B cell (primary cell): ENCODE measurements around the gene ROR2. TPM values are rescaled to one million over a fixed set of nuclear protein-coding genes. Genes with fewer than 3 reads are reported as not detected.

Experiments
- ATAC-seq: fragments of 200-7000 bp; cut with Tn5 transposase; one replicate; pipeline ENCODE4 v1.10.0; 2021; ENCODE audit warnings: low read depth, mild to moderate bottlenecking, moderate number of reproducible peaks, moderate library complexity
- CTCF ChIA-PET: fragments of 350-600 bp; sonication (Branson Sonifier 250); formaldehyde crosslinking; loops from one replicate; lab custom pipeline; 2021; ENCODE audit warnings: antibody characterized with exemption, inconsistent platforms; lab: Charles Lee
- POLR2A ChIA-PET: fragments of 350-600 bp; sonication (Branson Sonifier 250); formaldehyde crosslinking; loops from one replicate; lab custom pipeline; 2021; ENCODE audit warnings: antibody characterized with exemption; lab: Charles Lee
- DNase-seq: peaks from one replicate; pipeline ENCODE4 v3.0.0; 2013
- H2AFZ ChIP-seq: 2 replicates; pipeline ENCODE4 v1.6.1; 2012; ENCODE audit warnings: mild to moderate bottlenecking, low read depth, low read length; ENCODE audit not compliant: insufficient read depth, poor library complexity, severe bottlenecking
- H3K27ac ChIP-seq, 2 donors: 1 replicate in 1 of 2; 2 replicates in 1 of 2; pipeline ENCODE4 v1.5.1; 2012 to 2013; ENCODE audit warnings: low read length in 2 of 2, mild to moderate bottlenecking in 2 of 2, moderate library complexity in 1 of 2
- H3K27me3 ChIP-seq, 4 experiments: fragments of 200-600 bp in 1 of 4; sonication (generic) in 1 of 4; replicated peaks in 1 of 4; 1 replicate in 2 of 4; 2 replicates in 2 of 4; pipeline versions ENCODE4 v1.6.1 to v1.7.0; 2013 to 2016; ENCODE audit warnings: low read length in 3 of 4, mild to moderate bottlenecking in 2 of 4, mixed read lengths in 1 of 4, moderate library complexity in 1 of 4; ENCODE audit not compliant: insufficient read depth in 4 of 4, control insufficient read depth in 3 of 4; ENCODE audit errors: control extremely low read depth in 1 of 4
- H3K36me3 ChIP-seq, 2 experiments: replicated peaks in 1 of 2; 1 replicate in 1 of 2; 2 replicates in 1 of 2; pipeline versions ENCODE4 v1.6.1 to v1.7.1; 2013; ENCODE audit warnings: low read length in 1 of 2; ENCODE audit not compliant: insufficient read depth in 2 of 2, control insufficient read depth in 1 of 2; ENCODE audit errors: control extremely low read depth in 1 of 2, extremely low read depth in 1 of 2
- H3K4me1 ChIP-seq, 2 donors: fragments of 200-600 bp in 1 of 2; sonication (generic) in 1 of 2; 1 replicate in 1 of 2; 2 replicates in 1 of 2; pipeline versions ENCODE4 v1.5.1 to v1.6.1; 2013 to 2017; ENCODE audit warnings: low read length in 2 of 2; ENCODE audit not compliant: control insufficient read depth in 2 of 2, insufficient read depth in 2 of 2
- H3K4me2 ChIP-seq: replicated peaks from 2 replicates; pipeline ENCODE3; 2012; ENCODE audit warnings: mild to moderate bottlenecking, low read depth, low read length; ENCODE audit not compliant: poor library complexity, severe bottlenecking
- H3K4me3 ChIP-seq, 5 experiments: fragments of 200-600 bp in 1 of 5; sonication (generic) in 1 of 5; 1 replicate in 3 of 5; 2 replicates in 2 of 5; pipeline versions ENCODE4 v1.5.1 to v1.7.0; 2011 to 2016; ENCODE audit warnings: low read length in 4 of 5, mild to moderate bottlenecking in 4 of 5, low read depth in 2 of 5, control low read depth in 1 of 5, moderate library complexity in 1 of 5; ENCODE audit not compliant: insufficient read depth in 1 of 5; ENCODE audit errors: control extremely low read depth in 1 of 5, extremely low read depth in 1 of 5
- H3K79me2 ChIP-seq: fragments of 200-600 bp; sonication (generic); one replicate; pipeline ENCODE4 v1.6.0; 2016; ENCODE audit warnings: low read length; ENCODE audit not compliant: control insufficient read depth, insufficient read depth
- H3K9ac ChIP-seq: fragments of 200-600 bp; sonication (generic); 2 replicates; pipeline ENCODE4 v1.6.1; 2017; ENCODE audit warnings: mild to moderate bottlenecking, low read length, moderate library complexity
- H3K9me3 ChIP-seq, 3 donors: one replicate each; pipeline versions ENCODE4 v1.6.1 to v1.7.1; 2013; ENCODE audit warnings: low read length in 2 of 3; ENCODE audit not compliant: control insufficient read depth in 2 of 3, insufficient read depth in 1 of 3; ENCODE audit errors: control extremely low read depth in 1 of 3
- H4K20me1 ChIP-seq: 2 replicates; pipeline ENCODE4 v1.6.0; 2012; ENCODE audit warnings: mild to moderate bottlenecking, low read length; ENCODE audit not compliant: insufficient read depth, control insufficient read depth, poor library complexity, severe bottlenecking
- H3K27ac Mint-ChIP-seq: one replicate; pipeline ENCODE4 v1.8.0; 2021; ENCODE audit warnings: mixed read lengths
- H3K27me3 Mint-ChIP-seq: one replicate; pipeline ENCODE4 v1.8.0; 2021; ENCODE audit warnings: mixed read lengths
- H3K4me1 Mint-ChIP-seq: one replicate; pipeline ENCODE4 v1.8.0; 2021; ENCODE audit warnings: mixed read lengths
- H3K4me3 Mint-ChIP-seq: one replicate; pipeline ENCODE4 v1.8.0; 2021; ENCODE audit warnings: mixed read lengths
- H3K9me3 Mint-ChIP-seq: one replicate; pipeline ENCODE4 v1.8.0; 2022; ENCODE audit warnings: mixed read lengths; ENCODE audit not compliant: insufficient read depth
- CTCF ChIP-seq: fragments of 200-600 bp; IDR thresholded peaks from one replicate; pipeline ENCODE4 v1.8.0; 2022; ENCODE audit warnings: antibody characterized with exemption, mild to moderate bottlenecking
- EZH2 ChIP-seq: IDR thresholded peaks from 2 replicates; pipeline ENCODE4 v1.6.1; 2012; ENCODE audit warnings: borderline replicate concordance, low read depth, mild to moderate bottlenecking, moderate library complexity, low read length; ENCODE audit not compliant: insufficient read depth, poor library complexity, severe bottlenecking
- WGBS: methylation state at CpG from one replicate; pipeline ENCODE4 v1.1.5; 2013; ENCODE audit warnings: missing lambda C conversion rate; ENCODE audit not compliant: insufficient coverage; 5-methylcytosine and 5-hydroxymethylcytosine counted together
- intact Hi-C: fragments of 100-400 bp; cut with micrococcal nuclease; formaldehyde crosslinking; loops from one replicate; pipeline ENCODE4 v1.10.0; 2022
- polyA plus RNA-seq: library from polyadenylated mRNA; depleted of rRNA; stranded (reverse); fragments of >200 nt; gene quantifications from 2 replicates; pipeline ENCODE4 v1.2.3, GENCODE V29; 2012
- total RNA-seq, 2 donors: library from RNA; stranded (reverse); fragments of 120-200 nt in 1 of 2; gene quantifications; 1 replicate in 1 of 2; 2 replicates in 1 of 2; pipeline versions ENCODE4 v1.2.3 to v1.2.4, GENCODE V29; 2013 to 2022

ROR2 gene
- total and polyA plus RNA-seq, 2 donors (not counting 1 experiment from before 2014, with no cell fraction given) = 0.21 to 0.49 TPM

- no CpG with 5 or more reads among the region's 4 CpGs for WGBS
- intact Hi-C loops = loop anchor here (10.0 kb wide), 1 partner anchor 107 kb away; no protein-coding TSS in a partner anchor
- ATAC-seq = no peak
- Histone ChIP-seq H4K20me1 (no peaks in the 10 kb centered on the region), H3K27me3 (peaks cover 0 to 10% (median 1%) of the 10 kb centered on the region in 4 experiments), H3K9ac (no peak overlapping the region), H3K79me2 (no peaks in the 10 kb centered on the region), H3K9me3 (peaks cover 0 to 3% (median 0%) of the 10 kb centered on the region in 3 donors), H3K4me2 (no peak overlapping the region), H2AFZ (no peak overlapping the region), H3K36me3 (no peaks in the 10 kb centered on the region), H3K27ac (no peak overlapping the region), H3K4me1 (peaks cover 0 to 4% of the 10 kb centered on the region in 2 donors), H3K4me3 (no peak overlapping the region)
- H3K27me3 Mint-ChIP-seq = peaks cover 34% of the 10 kb centered on the region
- CTCF ChIA-PET = no interaction called here
- H3K4me1 Mint-ChIP-seq = no peaks in the 10 kb centered on the region
- TF ChIP-seq CTCF (no peak), EZH2 (no peak)
- DNase-seq = no peak
- H3K27ac Mint-ChIP-seq = no peak overlapping the region
- H3K4me3 Mint-ChIP-seq = no peak overlapping the region
- H3K9me3 Mint-ChIP-seq = no peaks in the 10 kb centered on the region
- POLR2A ChIA-PET = no interaction called here
These were observed 172.7 kb downstream of the ROR2 start for GRCh38 chr9:91777292-91777830.
